Esophagus squamous epithelium (tissue), 5 donors: ENCODE results near the gene LIF. TPM values are rescaled to one million over a fixed set of nuclear protein-coding genes. Genes with fewer than 3 reads are reported as not detected.
A peak's percentile ranks its signal among the peaks of the same experiment; 100 is the strongest.

Source experiments
- DNase-seq: peaks from one replicate; lab custom pipeline; 2025; lab: John Stamatoyannopoulos, UW
- H3K27ac ChIP-seq, 4 donors: fragments of 200-600 bp; sonication (generic); one replicate each; pipeline ENCODE4 v1.5.1; 2016 to 2019; ENCODE audit warnings: mild to moderate bottlenecking in 1 of 4
- H3K27me3 ChIP-seq, 4 donors: fragments of 200-600 bp; sonication (generic); 1 replicate in 3 of 4; 2 replicates in 1 of 4; pipeline versions ENCODE4 v1.5.1 to v1.6.0; 2017 to 2021; ENCODE audit warnings: antibody characterized with exemption in 1 of 4
- H3K36me3 ChIP-seq, 3 donors: fragments of 200-600 bp; sonication (generic); one replicate each; pipeline ENCODE4 v1.5.1; 2016 to 2019
- H3K4me1 ChIP-seq, 3 donors: fragments of 200-600 bp; sonication (generic); one replicate each; pipeline ENCODE4 v1.5.1; 2017 to 2019
- H3K4me3 ChIP-seq, 4 donors: fragments of 200-600 bp; sonication (generic); 1 replicate in 3 of 4; 2 replicates in 1 of 4; pipeline ENCODE4 v1.5.1; 2016 to 2019; ENCODE audit warnings: mild to moderate bottlenecking in 2 of 4, moderate library complexity in 1 of 4
- H3K9me3 ChIP-seq, 3 donors: fragments of 200-600 bp; sonication (generic); one replicate each; pipeline ENCODE4 v1.5.1; 2016 to 2019
- CTCF ChIP-seq, 6 experiments: fragments of 450-650 bp in 4 of 6; fragments of 200-600 bp in 2 of 6; sonication (generic) in 2 of 6; IDR thresholded peaks; one replicate each; pipeline ENCODE4 v1.5.1; 2016 to 2019; ENCODE audit warnings: antibody characterized with exemption in 6 of 6, mild to moderate bottlenecking in 4 of 6, moderate library complexity in 4 of 6
- POLR2A ChIP-seq, 4 donors: fragments of 450-650 bp; IDR thresholded peaks; one replicate each; pipeline ENCODE4 v1.6.1; 2017; ENCODE audit warnings: antibody characterized with exemption in 4 of 4, mild to moderate bottlenecking in 4 of 4, moderate library complexity in 3 of 4
- WGBS, 2 donors: methylation state at CpG; one replicate each; pipeline ENCODE4 v1.1.5; 2018; 5-methylcytosine and 5-hydroxymethylcytosine counted together
- intact Hi-C: fragments of 100-400 bp; cut with DNase I; formaldehyde crosslinking; loops from one replicate; pipeline ENCODE4 v1.15.0; 2022
- total RNA-seq, 4 donors: library from RNA; depleted of rRNA; stranded (reverse); fragments of >200 nt; gene quantifications; one replicate each; pipeline ENCODE4 v1.1.0, GENCODE V29; 2016
- donor health status: DM: yes; HTN: yes; CAD: no.

Gene LIF
- total RNA-seq, 4 donors from 2014 or later = 0.08 to 0.76 (median 0.10) TPM

- 90 to 91% methylated on average over 8 of the region's 8 CpGs for WGBS, 2 donors
- H3K9me3 ChIP-seq = no peaks in the 10 kb centered on the region
- no peak for TF ChIP-seq CTCF (IDR thresholded peaks at IDR 0.05)
- TF ChIP-seq POLR2A (IDR thresholded peaks at IDR 0.05) = no peak
- H3K36me3 ChIP-seq = no peaks in the 10 kb centered on the region
- no peak overlapping the region for H3K4me3 ChIP-seq
- DNase-seq = no peak
- H3K27ac ChIP-seq = peak overlapping the region in 1 of 4 donors; percentile 29
- H3K4me1 ChIP-seq = peaks cover 1 to 19% (median 3%) of the 10 kb centered on the region in 3 donors
- no peaks in the 10 kb centered on the region for H3K27me3 ChIP-seq
- intact Hi-C loops = no loop called here
Measured at GRCh38 chr22:30268331-30268730, 21.8 kb upstream of the LIF start.

GRCh38 chr22:30267382-30268302 is 21.1 kb upstream of the LIF start:
- no peaks in the 10 kb centered on the region for H3K36me3 ChIP-seq
- peaks cover 7 to 25% (median 10%) of the 10 kb centered on the region in 3 donors for H3K4me1 ChIP-seq
- WGBS, 2 donors = 77 to 82% methylated on average over 7 to 8 of the region's 14 CpGs
- intact Hi-C loops = no loop called here
- TF ChIP-seq CTCF (IDR thresholded peaks at IDR 0.05) (no peak), POLR2A (IDR thresholded peaks at IDR 0.05) (no peak)
- H3K27ac ChIP-seq = peak overlapping the region; percentile 32 to 82 (median 60)
- DNase-seq = no peak
- no peaks in the 10 kb centered on the region for H3K9me3 ChIP-seq
- no peaks in the 10 kb centered on the region for H3K27me3 ChIP-seq
- peak overlapping the region in 2 of 4 donors; percentile 36 to 50 for H3K4me3 ChIP-seq

- peaks cover 16 to 34% (median 17%) of the 10 kb centered on the region in 3 donors for H3K4me1 ChIP-seq
- no peaks in the 10 kb centered on the region for H3K36me3 ChIP-seq
- 67 to 100% methylated on average over 1 to 16 of the region's 35 CpGs for WGBS, 2 donors
- H3K27ac ChIP-seq = peak within 1 kb of the TSS; percentile 32 to 82 (median 60)
- TF ChIP-seq POLR2A (IDR thresholded peaks at IDR 0.05) (peak in 1 of 4 donors; percentile 52), CTCF (IDR thresholded peaks at IDR 0.05) (no peak)
- intact Hi-C loops = no loop called here
- DNase-seq = no peak
- no peaks in the 10 kb centered on the region for H3K27me3 ChIP-seq
- H3K4me3 ChIP-seq = peak within 1 kb of the TSS in 3 of 4 donors; percentile 31 to 50 (median 36)
- no peaks in the 10 kb centered on the region for H3K9me3 ChIP-seq
Measured at GRCh38 chr22:30266445-30267381, 20.2 kb upstream of the LIF start, which contains the start of gene OSM. Gene OSM, minus strand, starts transcription at chr22:30266851. Its CDS starts 52 bp downstream, at chr22:30266799.

GRCh38 chr22:30265823-30266444 is 19.4 kb upstream of the LIF start:
- peak; percentile 51 for DNase-seq
- TF ChIP-seq POLR2A (IDR thresholded peaks at IDR 0.05) (peak in 1 of 4 donors; percentile 64), CTCF (IDR thresholded peaks at IDR 0.05) (no peak)
- H3K4me1 ChIP-seq = peaks cover 17 to 37% (median 20%) of the 10 kb centered on the region in 3 donors
- peak overlapping the region in 3 of 4 donors; percentile 31 to 50 (median 36) for H3K4me3 ChIP-seq
- H3K27me3 ChIP-seq = no peaks in the 10 kb centered on the region
- no peaks in the 10 kb centered on the region for H3K9me3 ChIP-seq
- peak overlapping the region; percentile 32 to 82 (median 60) for H3K27ac ChIP-seq
- 37 to 64% methylated on average over 9 to 13 of the region's 24 CpGs for WGBS, 2 donors
- intact Hi-C loops = no loop called here
- H3K36me3 ChIP-seq = no peaks in the 10 kb centered on the region
